Stimulated activated CD8-positive, alpha-beta memory T cell treated with anti-CD3 and anti-CD28 coated beads, Interleukin-12 subunit alpha, Interleukin-12 subunit beta, amount 100 ng/mL, for 1 hour (primary cell): ENCODE measurements around the gene TNIP2.
"Not testable (repeated sequence)": the region's sequence is repeated elsewhere in the genome, so short reads cannot be mapped to it uniquely, and the experiment has no call there.

Source experiments
- DNase-seq: peaks from one replicate; pipeline ENCODE4 v3.0.0-alpha.2; 2020; ENCODE audit warnings: low read depth

Gene TNIP2

GRCh38 chr4:2743518-2744445, 12.4 kb downstream of the TNIP2 start:
- no peak for DNase-seq

GRCh38 chr4:2742823-2743517, 13.2 kb downstream of the TNIP2 start:
- DNase-seq = no peak

- no peak for DNase-seq
These were observed 13.9 kb downstream of the TNIP2 start for GRCh38 chr4:2742081-2742822.

- DNase-seq = no peak
These were observed 14.5 kb downstream of the TNIP2 start for GRCh38 chr4:2741626-2742025.

GRCh38 chr4:2738296-2738695, 17.8 kb downstream of the TNIP2 start:
- not testable (repeated sequence) for DNase-seq

- DNase-seq = no peak
These were observed 20.3 kb downstream of the TNIP2 start for GRCh38 chr4:2735869-2736268.

GRCh38 chr4:2734612-2735011, 21.5 kb downstream of the TNIP2 start:
- DNase-seq = no peak

GRCh38 chr4:2733844-2734574, 22.1 kb downstream of the TNIP2 start:
- DNase-seq = no peak

- DNase-seq = no peak
These were observed 22.9 kb downstream of the TNIP2 start for GRCh38 chr4:2733001-2733843.

- DNase-seq = no peak
These were observed 23.6 kb downstream of the TNIP2 start for GRCh38 chr4:2732526-2732925.

GRCh38 chr4:2731907-2732317, 24.2 kb downstream of the TNIP2 start:
- no peak for DNase-seq

GRCh38 chr4:2729533-2729875, 26.6 kb downstream of the TNIP2 start:
- no peak for DNase-seq

GRCh38 chr4:2728806-2729532, 27.2 kb downstream of the TNIP2 start:
- no peak for DNase-seq

- DNase-seq = no peak
These were observed 27.9 kb downstream of the TNIP2 start for GRCh38 chr4:2728221-2728620.

GRCh38 chr4:2726881-2727280, 29.3 kb downstream of the TNIP2 start:
- not testable (repeated sequence) for DNase-seq

- DNase-seq = no peak
These were observed 30.8 kb downstream of the TNIP2 start for GRCh38 chr4:2725380-2725779.

GRCh38 chr4:2723751-2724150, 32.4 kb downstream of the TNIP2 start:
- DNase-seq = no peak

- no peak for DNase-seq
These were observed 34.1 kb downstream of the TNIP2 start for GRCh38 chr4:2722033-2722432.

- DNase-seq = no peak
These were observed 34.5 kb downstream of the TNIP2 start for GRCh38 chr4:2721586-2721985.

- no peak for DNase-seq
These were observed 39.9 kb downstream of the TNIP2 start for GRCh38 chr4:2716236-2716635.
